ENCODE measurements around the gene C1orf21. TPM values are rescaled to one million over a fixed set of nuclear protein-coding genes. Genes with fewer than 3 reads are reported as not detected.

The C1orf21 gene
- total and polyA plus RNA-seq, 5 donors, result 57.1 to 93.5 (median 73.4) TPM

GRCh38 chr1:184395937-184396480 is 9.2 kb downstream of the C1orf21 start:
- Histone ChIP-seq H3K27me3 (ENCODE audit: control insufficient read depth, insufficient read depth) (no peaks in the 10 kb centered on the region), H3K27ac (ENCODE audit: low read length) (no peak overlapping the region), H3K4me3 (ENCODE audit: low read length) (no peak overlapping the region), H3K4me1 (ENCODE audit: control insufficient read depth, insufficient read depth, low read length) (peaks cover 15% of the 10 kb centered on the region), H3K9me3 (ENCODE audit: control insufficient read depth, low read length) (no peaks in the 10 kb centered on the region)
- intact Hi-C loops (cut with DNase I), result loop anchor here in 1 of 4 donors (10.0 kb wide), 1 partner anchor 89 kb away; no protein-coding TSS in a partner anchor
- DNase-seq (no peak), ATAC-seq (no peak)
- WGBS, result 96% methylated on average over 2 of the region's 2 CpGs

DNA sequence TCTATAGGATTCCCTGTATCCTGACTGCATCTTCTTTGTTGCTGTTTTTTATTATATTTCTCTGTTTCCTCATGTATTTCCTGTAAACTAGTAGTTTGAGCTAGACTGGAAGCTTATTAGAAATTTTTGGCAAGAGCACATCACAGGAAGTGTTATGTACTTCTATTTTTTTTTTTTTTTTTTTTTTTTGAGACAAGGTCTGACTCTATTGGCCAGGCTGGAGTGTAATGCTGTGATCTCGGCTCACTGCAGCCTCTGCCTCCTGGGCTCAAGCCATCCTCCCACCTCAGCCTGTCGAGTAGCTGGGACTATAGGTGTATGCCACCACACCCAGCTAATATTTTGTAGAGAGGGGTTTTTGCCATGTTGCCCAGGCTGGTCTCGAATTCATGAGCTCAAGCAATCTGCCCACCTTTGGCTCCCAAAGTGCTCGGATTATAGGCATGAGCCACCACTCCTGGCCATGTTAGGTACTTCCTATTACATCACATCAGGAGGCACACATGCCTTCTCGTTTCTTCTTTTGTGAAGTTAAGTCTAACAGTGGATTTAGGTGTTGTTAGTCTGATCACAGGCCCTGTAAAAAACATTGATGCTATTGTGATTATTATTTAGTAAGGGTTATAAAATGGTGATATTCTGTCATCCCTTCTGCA is 12.5 kb downstream of the C1orf21 start:
- DNase-seq (no peak), ATAC-seq (peak; percentile 45 to 60)
- no peak overlapping the region for H3K27ac ChIP-seq (ENCODE audit: low read length)
- H3K27me3 ChIP-seq (ENCODE audit: control insufficient read depth, insufficient read depth), result no peaks in the 10 kb centered on the region
- H3K4me3 ChIP-seq (ENCODE audit: low read length), result no peak overlapping the region
- peaks cover 12% of the 10 kb centered on the region for H3K4me1 ChIP-seq (ENCODE audit: control insufficient read depth, insufficient read depth, low read length)
- WGBS, result 37% methylated on average over 5 of the region's 5 CpGs
- intact Hi-C loops (cut with DNase I), result loop anchor here in 1 of 4 donors (10.0 kb wide), 1 partner anchor 85 kb away; no protein-coding TSS in a partner anchor
- no peaks in the 10 kb centered on the region for H3K9me3 ChIP-seq (ENCODE audit: control insufficient read depth, low read length)

DNA sequence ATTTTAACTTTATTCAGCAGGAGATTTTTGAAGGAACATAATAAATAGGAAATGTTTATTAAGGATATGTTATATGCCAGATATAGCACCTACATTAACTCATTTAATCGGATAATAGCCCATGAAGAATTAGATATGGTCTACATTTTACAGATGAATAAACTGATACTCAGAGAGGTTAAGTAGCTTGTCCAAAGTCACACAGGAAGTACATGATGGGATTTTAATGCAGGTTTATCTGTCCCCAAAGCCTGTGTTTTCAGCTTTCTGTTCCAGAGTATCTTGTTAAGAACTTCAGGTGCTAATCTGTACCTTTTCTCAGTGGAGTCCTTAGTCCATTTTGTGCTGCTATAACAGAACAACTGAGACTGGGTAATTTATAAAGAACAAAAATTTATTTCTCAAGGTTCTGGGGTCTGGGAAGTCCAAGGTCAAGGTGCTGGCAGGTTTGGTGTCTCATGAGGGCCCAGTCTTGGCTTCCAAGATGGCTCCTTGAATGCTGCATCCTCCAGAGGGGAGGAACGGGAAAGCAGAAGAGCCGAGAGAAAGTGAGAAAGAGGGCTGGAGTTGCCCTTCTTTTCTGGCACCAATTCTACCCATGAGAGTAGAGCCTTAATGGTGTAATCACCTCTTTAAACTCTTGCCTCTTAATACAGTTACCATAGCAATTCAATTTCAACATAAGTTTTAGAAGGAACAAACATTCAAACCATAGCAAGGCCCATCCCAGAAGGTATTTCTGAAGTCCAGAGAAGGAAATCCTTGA is 17.3 kb downstream of the C1orf21 start:
- Histone ChIP-seq H3K4me1 (ENCODE audit: control insufficient read depth, insufficient read depth, low read length) (peaks cover 5% of the 10 kb centered on the region), H3K4me3 (ENCODE audit: low read length) (no peak overlapping the region), H3K27me3 (ENCODE audit: control insufficient read depth, insufficient read depth) (no peaks in the 10 kb centered on the region), H3K9me3 (ENCODE audit: control insufficient read depth, low read length) (no peaks in the 10 kb centered on the region), H3K27ac (ENCODE audit: low read length) (no peak overlapping the region)
- DNase-seq (no peak), ATAC-seq (no peak)
- intact Hi-C loops (cut with DNase I), result no loop called here
- 83% methylated on average over 3 of the region's 3 CpGs for WGBS

GRCh38 chr1:184404727-184405027 is 17.8 kb downstream of the C1orf21 start:
- DNase-seq, result no peak
- 72% methylated on average over 2 of the region's 2 CpGs for WGBS
- intact Hi-C loops (cut with DNase I), result no loop called here
- Histone ChIP-seq H3K4me1 (ENCODE audit: control insufficient read depth, insufficient read depth, low read length) (peaks cover 3% of the 10 kb centered on the region), H3K4me3 (ENCODE audit: low read length) (no peak overlapping the region), H3K27ac (ENCODE audit: low read length) (no peak overlapping the region), H3K27me3 (ENCODE audit: control insufficient read depth, insufficient read depth) (no peaks in the 10 kb centered on the region), H3K9me3 (ENCODE audit: control insufficient read depth, low read length) (no peaks in the 10 kb centered on the region)
- no peak for ATAC-seq

DNA sequence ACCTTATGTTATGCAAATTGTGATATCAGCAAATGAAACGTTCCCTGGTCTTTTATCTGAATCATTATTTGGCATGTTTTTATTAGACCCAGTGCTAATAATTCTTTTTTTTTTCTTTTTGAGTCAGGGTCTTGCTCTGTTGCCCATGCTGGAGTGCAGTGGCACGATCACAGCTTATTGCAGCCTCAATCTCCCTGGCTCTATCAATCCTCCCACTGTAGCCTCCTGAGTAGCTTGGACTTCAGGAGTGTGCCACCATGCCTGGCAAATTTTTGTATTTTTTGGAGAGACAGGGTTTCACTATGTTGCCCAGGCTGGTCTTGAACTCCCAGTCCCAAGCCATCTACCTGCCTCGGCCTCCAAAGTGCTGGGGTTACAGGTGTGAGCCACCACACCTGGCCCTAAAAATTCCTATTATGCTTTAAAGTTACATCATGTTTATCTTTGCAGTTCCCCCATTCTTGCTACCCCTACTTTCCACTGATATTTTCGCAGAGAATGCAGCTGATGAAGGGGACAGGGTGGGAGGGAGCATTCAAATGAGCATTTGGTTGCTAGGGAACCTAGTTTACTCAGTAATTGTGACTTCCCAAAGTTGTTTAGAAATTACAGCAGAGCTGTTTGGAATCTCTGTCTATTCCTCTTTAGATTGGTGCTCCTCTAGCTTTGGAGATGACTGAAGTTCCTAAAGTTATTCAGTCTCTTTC is 18.4 kb downstream of the C1orf21 start:
- no peak overlapping the region for H3K27ac ChIP-seq (ENCODE audit: low read length)
- peaks cover 3% of the 10 kb centered on the region for H3K4me1 ChIP-seq (ENCODE audit: control insufficient read depth, insufficient read depth, low read length)
- no peaks in the 10 kb centered on the region for H3K9me3 ChIP-seq (ENCODE audit: control insufficient read depth, low read length)
- no peaks in the 10 kb centered on the region for H3K27me3 ChIP-seq (ENCODE audit: control insufficient read depth, insufficient read depth)
- no peak overlapping the region for H3K4me3 ChIP-seq (ENCODE audit: low read length)
- intact Hi-C loops (cut with DNase I), result no loop called here
- DNase-seq, result no peak
- WGBS, result 64% methylated on average over 4 of the region's 4 CpGs
- no peak for ATAC-seq

DNA sequence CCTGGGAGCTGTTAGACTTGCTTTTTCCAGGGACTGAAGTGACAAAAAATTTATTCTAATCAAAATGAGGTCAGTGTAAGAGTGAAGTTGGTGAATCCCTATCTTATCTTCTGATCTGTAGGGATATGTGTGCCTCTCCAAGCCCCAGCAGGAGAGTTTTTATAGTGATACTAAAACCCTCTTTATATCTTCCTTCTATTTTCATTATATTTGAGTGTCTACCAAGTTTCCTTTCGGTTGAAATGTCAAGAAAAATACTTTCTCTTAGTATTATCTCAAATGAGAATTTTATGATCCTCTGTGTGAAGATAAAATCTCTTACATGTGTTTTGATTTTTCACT is 18.9 kb downstream of the C1orf21 start:
- H3K27me3 ChIP-seq (ENCODE audit: control insufficient read depth, insufficient read depth), result no peaks in the 10 kb centered on the region
- H3K4me1 ChIP-seq (ENCODE audit: control insufficient read depth, insufficient read depth, low read length), result peaks cover 3% of the 10 kb centered on the region
- intact Hi-C loops (cut with DNase I), result no loop called here
- H3K9me3 ChIP-seq (ENCODE audit: control insufficient read depth, low read length), result no peaks in the 10 kb centered on the region
- DNase-seq (no peak), ATAC-seq (no peak)
- 60% methylated on average over 1 of the region's 1 CpG for WGBS
- H3K27ac ChIP-seq (ENCODE audit: low read length), result no peak overlapping the region
- H3K4me3 ChIP-seq (ENCODE audit: low read length), result no peak overlapping the region

GRCh38 chr1:184406479-184406878 is 19.6 kb downstream of the C1orf21 start:
- no peaks in the 10 kb centered on the region for H3K9me3 ChIP-seq (ENCODE audit: control insufficient read depth, low read length)
- intact Hi-C loops (cut with DNase I), result no loop called here
- ATAC-seq (no peak), DNase-seq (no peak)
- no peaks in the 10 kb centered on the region for H3K27me3 ChIP-seq (ENCODE audit: control insufficient read depth, insufficient read depth)
- H3K4me1 ChIP-seq (ENCODE audit: control insufficient read depth, insufficient read depth, low read length), result peaks cover 3% of the 10 kb centered on the region
- no peak overlapping the region for H3K27ac ChIP-seq (ENCODE audit: low read length)
- no peak overlapping the region for H3K4me3 ChIP-seq (ENCODE audit: low read length)

DNA sequence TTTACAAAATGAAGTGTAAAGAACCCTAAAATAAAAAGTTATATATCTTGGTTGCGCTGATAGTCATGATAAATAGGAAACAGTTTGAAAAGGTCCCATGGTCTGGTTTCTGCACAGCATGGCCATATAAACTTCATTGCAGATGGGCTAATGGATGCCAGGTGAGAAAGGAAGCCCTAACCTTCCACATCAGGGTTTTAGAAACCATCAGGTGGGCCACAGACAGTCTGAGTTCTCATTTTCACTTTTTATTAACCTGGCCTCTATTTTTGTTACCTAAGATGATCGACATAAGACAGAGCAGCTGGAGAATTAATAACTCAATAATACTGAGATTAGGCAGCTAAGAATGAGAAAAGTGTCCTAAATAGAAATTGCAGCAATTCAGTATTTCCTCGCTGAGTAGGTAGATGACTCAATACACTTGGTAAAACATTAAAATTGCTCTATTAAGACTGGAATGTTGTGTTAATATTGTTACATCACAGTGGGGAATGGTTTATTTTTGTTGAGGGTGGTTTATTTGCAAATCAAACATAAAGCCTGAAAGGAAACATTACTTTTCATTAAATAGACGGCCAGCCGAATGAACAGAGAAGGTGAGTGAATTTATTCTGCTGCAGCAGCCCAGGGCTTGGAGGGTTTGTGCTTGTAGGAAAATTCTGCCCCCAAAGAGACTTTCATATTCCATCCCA is 21.1 kb downstream of the C1orf21 start:
- no peak overlapping the region for H3K4me3 ChIP-seq (ENCODE audit: low read length)
- ATAC-seq (no peak), DNase-seq (no peak)
- H3K27me3 ChIP-seq (ENCODE audit: control insufficient read depth, insufficient read depth), result no peaks in the 10 kb centered on the region
- intact Hi-C loops (cut with DNase I), result no loop called here
- no peaks in the 10 kb centered on the region for H3K9me3 ChIP-seq (ENCODE audit: control insufficient read depth, low read length)
- H3K4me1 ChIP-seq (ENCODE audit: control insufficient read depth, insufficient read depth, low read length), result no peaks in the 10 kb centered on the region
- WGBS, result 83% methylated on average over 5 of the region's 5 CpGs
- no peak overlapping the region for H3K27ac ChIP-seq (ENCODE audit: low read length)

GRCh38 chr1:184408580-184408979 is 21.8 kb downstream of the C1orf21 start:
- Histone ChIP-seq H3K4me3 (ENCODE audit: low read length) (no peak overlapping the region), H3K27me3 (ENCODE audit: control insufficient read depth, insufficient read depth) (no peaks in the 10 kb centered on the region), H3K27ac (ENCODE audit: low read length) (no peak overlapping the region), H3K9me3 (ENCODE audit: control insufficient read depth, low read length) (no peaks in the 10 kb centered on the region), H3K4me1 (ENCODE audit: control insufficient read depth, insufficient read depth, low read length) (no peaks in the 10 kb centered on the region)
- 73% methylated on average over 2 of the region's 2 CpGs for WGBS
- intact Hi-C loops (cut with DNase I), result no loop called here
- DNase-seq (no peak), ATAC-seq (no peak)

DNA sequence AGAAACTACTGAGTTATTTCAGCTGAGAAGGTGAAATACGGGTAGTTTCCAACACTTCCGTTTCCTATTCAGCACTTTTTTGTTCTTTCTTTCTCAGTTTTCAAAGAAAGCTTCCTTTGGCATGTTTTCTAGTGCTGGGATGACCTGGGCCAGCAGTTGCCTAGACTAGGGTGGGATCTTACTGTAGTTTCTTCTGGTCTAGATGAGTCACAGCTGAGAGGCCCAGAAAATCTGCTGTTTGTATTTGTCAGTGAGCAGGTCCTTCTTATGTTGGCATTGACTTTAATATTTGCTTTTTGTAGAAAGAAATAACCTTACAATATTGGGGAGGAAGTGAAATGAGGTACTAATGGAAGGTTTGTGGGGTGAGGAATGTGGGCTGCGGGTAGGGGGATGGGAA is 22.2 kb downstream of the C1orf21 start:
- DNase-seq, result no peak
- Histone ChIP-seq H3K4me3 (ENCODE audit: low read length) (no peak overlapping the region), H3K27ac (ENCODE audit: low read length) (no peak overlapping the region), H3K4me1 (ENCODE audit: control insufficient read depth, insufficient read depth, low read length) (no peaks in the 10 kb centered on the region), H3K9me3 (ENCODE audit: control insufficient read depth, low read length) (no peaks in the 10 kb centered on the region), H3K27me3 (ENCODE audit: control insufficient read depth, insufficient read depth) (no peaks in the 10 kb centered on the region)
- WGBS, result 74% methylated on average over 3 of the region's 3 CpGs
- intact Hi-C loops (cut with DNase I), result no loop called here
- peak in 1 of 2 donors; percentile 61 for ATAC-seq

DNA sequence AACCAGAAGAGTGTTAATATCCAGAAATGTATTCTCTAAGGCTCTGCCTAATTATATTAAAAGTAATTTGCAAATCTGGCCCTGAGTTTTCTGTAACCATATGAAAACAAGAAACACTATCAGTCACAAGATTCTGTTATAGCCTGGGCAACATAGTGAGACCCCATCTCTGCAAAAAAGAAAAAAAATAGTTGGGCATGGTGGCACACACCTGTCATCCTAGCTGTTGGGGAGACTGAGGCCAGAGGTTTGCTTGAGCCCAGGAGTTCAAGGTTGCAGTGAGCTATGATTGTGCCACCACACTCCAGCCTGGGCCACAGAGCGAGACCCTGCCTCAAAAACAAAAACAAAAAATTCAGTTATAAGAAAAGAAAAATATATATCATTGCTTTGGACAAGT is 25.6 kb downstream of the C1orf21 start:
- no peaks in the 10 kb centered on the region for H3K4me1 ChIP-seq (ENCODE audit: control insufficient read depth, insufficient read depth, low read length)
- H3K27ac ChIP-seq (ENCODE audit: low read length), result no peak overlapping the region
- H3K4me3 ChIP-seq (ENCODE audit: low read length), result no peak overlapping the region
- WGBS, result 93% methylated on average over 1 of the region's 1 CpG
- H3K27me3 ChIP-seq (ENCODE audit: control insufficient read depth, insufficient read depth), result no peaks in the 10 kb centered on the region
- DNase-seq (no peak), ATAC-seq (no peak)
- no peaks in the 10 kb centered on the region for H3K9me3 ChIP-seq (ENCODE audit: control insufficient read depth, low read length)
- intact Hi-C loops (cut with DNase I), result no loop called here

All from right cardiac atrium (tissue), 5 donors.